ENCODE measurements around the gene FLG2. TPM values are rescaled to one million over a fixed set of nuclear protein-coding genes. Genes with fewer than 3 reads are reported as not detected.

FLG2 gene
- total RNA-seq, 1 donor from 2014 or later = not detected

GRCh38 chr1:152372672-152373071 is 12.9 kb upstream of the FLG2 start:
- no peak for TF ChIP-seq POLR2AphosphoS5 (IDR thresholded peaks at IDR 0.05; ENCODE audit: insufficient read depth in 1 of 2, low read depth in 1 of 2)
- TF ChIP-seq POLR2A (IDR thresholded peaks at IDR 0.05) = no peak
- TF ChIP-seq CTCF (IDR thresholded peaks at IDR 0.05) = no peak
- Histone ChIP-seq H3K36me3 (no peaks in the 10 kb centered on the region), H3K27me3 (no peaks in the 10 kb centered on the region), H3K4me3 (no peak overlapping the region), H3K4me1 (no peaks in the 10 kb centered on the region), H3K27ac (no peak overlapping the region), H3K9me3 (no peaks in the 10 kb centered on the region)
- intact Hi-C loops (cut with DNase I) = no loop called here
- DNase-seq (ENCODE audit: extremely low spot score in 2 of 2) = no peak

- Histone ChIP-seq H3K27ac (no peak overlapping the region), H3K9me3 (no peaks in the 10 kb centered on the region), H3K27me3 (no peaks in the 10 kb centered on the region), H3K4me1 (no peaks in the 10 kb centered on the region), H3K4me3 (no peak overlapping the region), H3K36me3 (no peaks in the 10 kb centered on the region)
- DNase-seq (ENCODE audit: extremely low spot score in 2 of 2) = no peak
- TF ChIP-seq POLR2A (IDR thresholded peaks at IDR 0.05) (no peak), POLR2AphosphoS5 (IDR thresholded peaks at IDR 0.05; ENCODE audit: insufficient read depth in 1 of 2, low read depth in 1 of 2) (peak in 1 of 2 donors; percentile 79)
- intact Hi-C loops (cut with DNase I) = no loop called here
These were observed 7.6 kb upstream of the FLG2 start for GRCh38 chr1:152367436-152367835.

- no peaks in the 10 kb centered on the region for H3K36me3 ChIP-seq
- TF ChIP-seq POLR2A (IDR thresholded peaks at IDR 0.05) (no peak), CTCF (IDR thresholded peaks at IDR 0.05) (no peak), POLR2AphosphoS5 (IDR thresholded peaks at IDR 0.05; ENCODE audit: insufficient read depth in 1 of 2, low read depth in 1 of 2) (no peak)
- H3K9me3 ChIP-seq = no peaks in the 10 kb centered on the region
- no peak for DNase-seq (ENCODE audit: extremely low spot score in 2 of 2)
- intact Hi-C loops (cut with DNase I) = no loop called here
- no peak overlapping the region for H3K4me3 ChIP-seq
- H3K4me1 ChIP-seq = no peaks in the 10 kb centered on the region
- H3K27ac ChIP-seq = no peak overlapping the region
- H3K27me3 ChIP-seq = no peaks in the 10 kb centered on the region
These were observed 3.1 kb downstream of the FLG2 start for GRCh38 chr1:152356736-152357135.

- no peak overlapping the region for H3K27ac ChIP-seq
- TF ChIP-seq POLR2AphosphoS5 (IDR thresholded peaks at IDR 0.05; ENCODE audit: insufficient read depth in 1 of 2, low read depth in 1 of 2) (no peak), POLR2A (IDR thresholded peaks at IDR 0.05) (no peak), CTCF (IDR thresholded peaks at IDR 0.05) (no peak)
- no peaks in the 10 kb centered on the region for H3K4me1 ChIP-seq
- DNase-seq (ENCODE audit: extremely low spot score in 2 of 2) = no peak
- H3K36me3 ChIP-seq = no peaks in the 10 kb centered on the region
- H3K4me3 ChIP-seq = no peak overlapping the region
- H3K9me3 ChIP-seq = no peaks in the 10 kb centered on the region
- intact Hi-C loops (cut with DNase I) = no loop called here
- no peaks in the 10 kb centered on the region for H3K27me3 ChIP-seq
These were observed 10.2 kb downstream of the FLG2 start for GRCh38 chr1:152349611-152350010.

- Histone ChIP-seq H3K4me3 (no peak overlapping the region), H3K36me3 (no peaks in the 10 kb centered on the region), H3K27me3 (no peaks in the 10 kb centered on the region), H3K4me1 (no peaks in the 10 kb centered on the region), H3K9me3 (no peaks in the 10 kb centered on the region), H3K27ac (no peak overlapping the region)
- TF ChIP-seq POLR2A (IDR thresholded peaks at IDR 0.05) (no peak), CTCF (IDR thresholded peaks at IDR 0.05) (no peak), POLR2AphosphoS5 (IDR thresholded peaks at IDR 0.05; ENCODE audit: insufficient read depth in 1 of 2, low read depth in 1 of 2) (no peak)
- DNase-seq (ENCODE audit: extremely low spot score in 2 of 2) = no peak
- intact Hi-C loops (cut with DNase I) = no loop called here
These were observed 11.4 kb downstream of the FLG2 start for GRCh38 chr1:152348447-152348846.

All from vagina (tissue), 2 donors.